GM19328 (cell line): ENCODE data around the gene C11orf58.

Experiments used
- ATAC-seq: cut with Tn5 transposase; IDR thresholded peaks from one replicate; pipeline ENCODE4 v1.9.1; 2021; ENCODE audit warnings: mild to moderate bottlenecking, moderate library complexity; ENCODE audit not compliant: unreplicated experiment

Gene C11orf58

DNA sequence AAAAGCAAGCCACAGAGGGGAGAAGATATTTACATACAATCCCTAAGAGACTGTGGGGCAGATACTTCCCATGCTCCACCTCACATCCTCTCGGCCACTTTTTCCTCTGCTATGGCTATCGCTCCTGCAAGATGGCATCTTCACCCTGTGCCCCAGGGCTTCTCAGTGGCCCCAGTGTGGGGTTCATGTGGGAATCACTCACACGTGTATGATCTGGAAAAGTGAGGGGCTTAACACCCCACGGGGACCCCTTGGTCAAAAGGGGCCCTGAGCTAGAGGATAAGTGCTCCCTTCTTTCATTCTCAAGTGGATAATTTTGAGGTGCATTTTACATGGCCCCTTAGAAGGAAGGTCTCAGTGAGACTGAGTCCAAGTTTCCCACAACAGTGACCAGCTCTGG lies 28.7 kb downstream of the C11orf58 start:
- no peak for ATAC-seq

DNA sequence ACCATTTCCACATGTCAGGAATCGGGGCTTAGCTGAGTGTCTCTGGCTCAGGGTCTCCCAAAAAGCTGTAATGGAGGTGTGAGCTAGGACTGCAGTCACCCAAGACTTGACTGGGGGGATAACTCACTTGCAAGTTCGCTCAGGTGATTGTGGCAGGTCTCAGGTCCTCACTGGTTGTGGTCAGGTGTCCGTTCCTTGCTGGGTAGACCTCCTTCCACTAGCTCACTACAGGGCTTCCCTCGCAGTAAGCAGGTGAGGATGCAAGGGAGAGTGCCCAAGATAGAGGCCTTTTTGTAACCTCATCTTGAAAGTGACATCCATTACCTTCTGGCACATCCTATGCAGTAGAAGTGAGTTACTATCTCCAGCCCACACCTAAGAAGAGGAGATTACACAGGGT lies 29.5 kb downstream of the C11orf58 start:
- ATAC-seq: no peak

DNA sequence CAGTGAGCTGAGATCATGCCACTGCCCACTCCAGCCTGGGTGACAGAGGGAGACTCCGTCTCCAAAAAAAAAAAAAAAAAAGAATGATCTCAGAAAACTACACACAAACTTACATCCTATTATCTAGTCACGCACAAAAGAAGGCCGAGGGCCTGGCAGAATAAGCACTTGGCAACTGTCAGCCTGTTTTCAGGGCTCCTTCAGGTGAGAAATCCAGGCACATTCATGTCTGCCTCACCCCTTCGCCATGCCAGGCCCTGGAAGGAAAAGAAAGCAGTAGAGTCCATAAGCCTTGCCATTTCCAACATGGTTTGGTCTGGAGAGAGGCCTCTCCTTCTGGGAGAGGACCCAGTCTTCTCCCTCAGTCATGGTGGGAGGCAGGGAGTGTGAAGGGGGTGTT lies 30.9 kb downstream of the C11orf58 start:
- ATAC-seq: no peak

DNA sequence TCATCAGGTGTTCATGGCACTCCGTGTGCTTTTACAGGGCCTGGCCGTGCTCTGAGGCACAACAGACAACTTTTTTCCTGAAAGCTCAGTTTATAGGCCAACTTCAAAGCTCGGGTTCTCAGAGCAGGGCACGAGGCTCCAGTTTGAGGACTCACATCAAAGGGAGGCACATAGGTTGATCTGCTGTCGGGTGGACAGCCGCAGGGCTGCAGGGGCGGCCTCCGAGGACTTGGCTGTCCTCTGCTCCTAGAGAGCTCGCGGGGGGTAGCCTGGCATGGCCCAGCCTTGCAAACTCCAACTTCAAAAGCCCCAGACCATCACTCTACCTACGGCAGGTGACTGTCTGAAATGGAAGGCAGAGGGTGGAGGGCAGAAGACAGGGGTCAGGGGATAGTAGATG lies 31.6 kb downstream of the C11orf58 start:
- no peak for ATAC-seq

DNA sequence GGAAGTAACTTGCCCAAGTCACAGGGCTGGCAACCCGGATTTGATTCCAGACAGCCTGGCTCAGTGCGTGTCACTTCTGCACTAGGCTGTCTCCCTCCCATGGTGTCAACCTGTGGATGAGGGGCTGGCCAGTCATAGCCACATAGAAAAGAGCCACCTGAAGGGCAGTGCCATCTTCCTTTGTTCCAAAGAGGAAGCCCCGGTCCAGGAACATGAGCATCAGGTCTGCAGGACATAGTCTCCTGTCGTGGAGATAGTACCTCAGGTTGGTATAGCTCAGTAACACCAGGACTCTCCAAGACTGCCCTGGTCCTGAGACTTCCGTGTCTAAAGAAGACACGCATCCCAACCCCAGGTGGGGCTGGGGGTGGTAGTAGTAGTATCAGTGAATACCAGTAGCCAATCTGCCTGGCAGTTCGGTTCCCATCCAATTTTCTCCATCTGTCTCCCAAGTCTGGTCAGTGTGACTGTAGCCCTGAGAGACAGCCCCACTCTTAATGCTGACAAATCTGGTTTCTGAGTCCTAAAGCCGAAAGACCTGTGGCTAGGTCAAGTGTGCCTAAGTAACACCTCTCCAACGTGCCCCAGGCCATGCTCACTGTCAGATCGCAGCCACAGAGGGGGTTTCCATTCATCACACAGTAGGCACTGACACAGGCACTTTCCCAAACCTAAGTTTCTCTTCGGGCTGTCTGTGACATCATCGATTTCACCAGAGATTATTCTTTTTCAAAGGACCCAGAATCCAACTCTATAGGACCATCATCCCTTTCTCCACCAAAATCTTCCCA lies 33.1 kb downstream of the C11orf58 start:
- no peak for ATAC-seq

DNA sequence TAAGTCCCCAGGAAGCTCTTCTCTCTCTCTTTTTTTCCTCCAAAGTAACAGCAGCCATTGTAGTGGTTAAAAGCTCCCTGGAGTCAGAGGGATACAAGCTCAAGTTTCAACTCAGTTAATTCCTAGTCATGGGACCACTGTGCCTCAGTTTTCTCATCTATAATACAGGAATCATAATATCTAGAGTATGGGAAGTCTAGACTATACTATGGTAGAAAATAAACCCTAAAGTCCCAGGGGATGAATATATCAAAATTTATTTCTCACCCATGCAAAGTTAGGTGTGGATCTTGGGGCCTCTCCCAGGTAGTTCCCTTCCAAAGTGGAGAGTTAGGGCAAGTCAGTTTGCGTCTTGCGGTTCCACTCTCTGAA lies 33.7 kb downstream of the C11orf58 start:
- ATAC-seq: no peak

DNA sequence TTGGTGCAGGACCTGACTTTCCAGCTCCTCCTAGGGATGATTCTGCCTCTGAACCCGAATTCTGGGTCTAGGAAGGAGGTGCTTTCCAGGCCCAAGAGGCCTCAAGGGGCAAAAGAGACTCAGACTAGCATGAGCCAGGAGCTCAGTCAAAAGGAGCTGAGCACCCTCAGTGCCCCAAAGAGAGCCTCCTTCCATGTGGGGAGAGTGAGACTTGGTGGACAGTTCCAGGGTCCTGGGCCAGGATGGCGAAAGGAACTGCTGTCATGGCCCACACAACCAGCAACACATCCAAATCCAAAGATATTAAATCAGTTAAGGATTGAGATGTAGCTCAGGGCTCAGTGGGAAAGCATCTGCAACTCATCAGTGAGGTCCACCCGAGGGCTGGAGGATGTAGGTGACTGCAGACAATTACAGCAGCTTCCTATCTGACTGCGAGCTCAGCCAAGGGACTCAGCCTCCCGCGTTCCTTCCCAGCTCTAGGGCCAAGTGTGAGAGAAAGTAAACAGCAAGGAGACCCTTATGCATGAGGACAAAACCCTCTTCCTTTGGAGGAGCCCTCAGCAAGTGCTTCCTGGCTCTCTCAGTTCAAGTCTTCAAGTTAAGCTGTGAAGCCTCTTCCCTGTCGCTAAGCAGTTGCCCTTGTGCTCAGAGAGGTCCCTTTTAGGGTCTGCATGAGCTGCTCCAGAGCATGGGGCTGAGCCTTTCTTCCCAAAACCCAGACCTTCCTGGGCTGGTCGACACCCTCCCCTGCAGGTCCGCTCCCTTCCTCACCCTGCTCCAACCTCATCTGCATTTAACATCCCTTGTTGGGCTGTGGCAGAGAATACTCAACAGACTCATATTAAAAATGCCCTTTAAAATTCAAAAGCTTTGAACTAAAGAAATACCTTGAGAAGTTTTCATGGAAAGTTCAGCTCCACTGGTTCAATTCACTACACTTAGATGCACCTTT lies 35.8 kb downstream of the C11orf58 start:
- no peak for ATAC-seq

DNA sequence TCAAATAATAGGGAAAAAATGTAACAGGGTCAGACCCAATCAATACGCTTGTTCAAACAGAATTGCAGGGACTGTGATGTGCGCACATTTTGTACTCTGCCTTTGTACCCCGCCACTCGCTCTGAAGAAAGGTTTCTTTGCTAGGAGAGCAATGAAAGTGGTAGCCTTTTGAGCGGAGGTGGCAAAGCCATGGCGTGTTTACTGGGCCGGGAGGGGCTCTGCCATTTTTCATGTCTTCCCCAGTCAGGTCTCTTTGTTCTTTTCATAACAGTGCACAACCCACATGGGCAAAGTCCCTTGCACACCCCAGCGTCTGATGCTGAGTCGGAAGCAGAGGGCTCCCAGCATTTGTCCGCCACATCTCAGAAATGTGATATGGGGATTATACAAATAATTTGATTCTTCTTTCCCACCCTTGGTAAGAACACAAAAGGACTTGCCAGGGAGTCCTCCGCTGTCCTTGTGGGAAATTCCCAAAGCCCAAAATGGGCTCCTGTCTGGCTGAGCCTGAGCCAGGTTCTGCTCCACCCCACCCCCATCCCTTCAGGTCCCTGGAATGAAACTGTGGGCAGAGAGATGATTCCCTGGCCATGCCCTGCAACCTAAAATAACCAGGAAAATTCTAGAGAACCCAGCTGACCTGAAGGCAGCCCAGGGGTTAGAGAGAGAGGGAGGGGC lies 36.6 kb downstream of the C11orf58 start:
- ATAC-seq: no peak

DNA sequence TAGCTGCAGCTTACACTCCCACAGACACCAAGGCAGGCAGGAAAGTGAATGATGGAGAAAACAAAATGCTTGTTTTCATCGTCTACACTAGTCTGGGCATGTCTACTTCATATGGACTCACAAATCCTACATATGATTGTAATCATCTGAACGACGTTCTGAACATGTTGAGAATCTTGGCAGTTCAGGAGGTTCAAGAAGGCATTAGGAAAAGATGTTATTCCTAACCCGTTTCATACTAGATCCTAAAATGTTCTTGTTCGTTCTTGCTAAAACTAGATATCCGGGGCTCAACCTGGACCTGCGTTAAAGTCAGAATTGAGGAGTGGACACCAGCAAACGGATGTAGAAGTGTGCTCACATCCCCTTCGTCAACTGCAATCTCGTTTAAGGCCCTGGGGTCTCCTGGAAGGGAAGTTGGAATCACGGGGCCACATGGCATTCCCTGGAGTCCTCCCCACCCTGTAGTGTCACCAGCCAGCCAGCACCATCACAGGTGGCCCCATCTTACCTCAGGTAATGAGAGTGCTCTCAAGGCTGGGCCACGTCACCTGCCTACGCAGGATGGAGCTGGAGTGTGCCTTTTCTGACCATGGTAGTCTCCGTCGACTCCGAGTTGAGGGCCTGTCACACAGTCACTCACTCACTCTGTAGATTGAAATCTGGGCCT lies 37.3 kb downstream of the C11orf58 start:
- no peak for ATAC-seq

DNA sequence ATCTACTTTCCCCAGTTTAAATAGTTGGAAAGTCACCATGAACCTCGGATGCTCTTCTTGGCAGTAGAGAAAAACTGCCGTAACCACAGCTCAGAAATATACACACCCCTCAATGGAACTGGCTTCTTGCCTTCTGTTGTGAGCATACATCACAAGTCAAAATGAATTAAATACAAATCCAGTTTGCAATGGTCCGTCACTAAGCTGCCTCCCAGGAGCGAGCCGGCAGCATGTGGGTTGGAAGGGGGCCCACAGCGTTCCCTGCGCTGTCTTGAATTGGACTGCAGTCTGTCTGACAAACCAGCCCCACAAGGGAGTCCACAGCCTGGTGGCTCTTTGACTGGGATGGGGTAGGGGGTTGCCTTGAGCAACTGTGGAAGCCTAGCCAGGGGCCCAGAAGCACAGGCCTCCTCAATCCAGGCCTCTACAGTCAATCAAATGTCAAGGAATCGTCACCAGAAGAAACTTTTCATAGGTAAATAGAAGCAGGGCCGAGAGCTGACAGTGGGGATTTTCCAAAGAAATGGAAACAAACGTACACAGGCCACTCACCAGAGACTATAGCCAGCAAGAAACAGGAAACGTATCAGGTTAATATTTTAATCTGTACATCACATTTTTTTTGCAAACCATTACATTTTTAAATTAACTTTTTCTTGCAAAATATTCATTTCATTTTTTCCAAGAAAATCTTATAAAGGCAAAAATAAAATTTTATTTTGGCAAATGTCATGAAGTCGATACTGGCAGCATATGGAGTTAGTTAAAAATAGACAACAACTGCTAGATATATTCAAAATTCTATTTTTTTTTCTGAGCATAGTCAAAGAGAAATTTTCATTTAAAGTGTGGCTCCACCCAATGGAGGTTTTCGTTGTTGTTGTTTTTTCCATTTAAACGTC lies 38.5 kb downstream of the C11orf58 start:
- no peak for ATAC-seq

DNA sequence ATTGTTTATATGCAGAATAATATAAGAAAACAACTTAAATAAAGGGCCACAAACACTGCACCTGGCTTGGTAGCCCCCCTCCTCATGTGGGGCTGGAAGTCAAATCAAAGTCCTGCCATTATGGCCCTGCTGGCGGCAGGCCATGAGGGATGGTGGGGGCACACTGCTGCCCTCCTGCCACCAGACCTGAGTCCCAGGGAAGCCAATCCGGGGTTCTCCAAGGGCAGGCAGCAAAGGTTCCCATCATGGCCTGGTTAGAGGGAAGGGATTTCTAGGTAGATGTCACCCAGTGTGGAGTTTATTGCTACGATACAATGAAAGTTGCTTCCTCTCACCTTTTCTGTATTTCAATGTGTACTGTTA lies 39.1 kb downstream of the C11orf58 start:
- no peak for ATAC-seq

DNA sequence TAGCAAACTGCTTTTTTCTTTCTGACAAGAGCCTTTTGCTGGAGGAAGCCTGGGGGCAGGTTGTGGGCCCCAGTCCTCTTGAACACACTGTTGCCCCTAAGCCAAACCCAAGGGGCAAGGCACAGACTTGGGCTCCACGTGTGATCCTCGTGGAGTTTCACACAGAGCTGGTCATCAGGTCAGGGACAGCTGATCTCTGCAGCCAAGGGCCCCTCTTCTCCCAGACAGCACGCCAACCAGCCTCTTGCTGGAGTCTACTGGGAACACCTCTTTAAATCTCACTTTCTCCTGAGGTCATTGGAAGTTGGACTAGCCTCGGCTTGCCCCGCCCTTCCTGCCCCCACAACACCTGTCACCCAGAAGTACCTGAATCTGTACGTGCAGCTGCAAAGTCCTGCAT lies 39.8 kb downstream of the C11orf58 start:
- ATAC-seq: no peak

DNA sequence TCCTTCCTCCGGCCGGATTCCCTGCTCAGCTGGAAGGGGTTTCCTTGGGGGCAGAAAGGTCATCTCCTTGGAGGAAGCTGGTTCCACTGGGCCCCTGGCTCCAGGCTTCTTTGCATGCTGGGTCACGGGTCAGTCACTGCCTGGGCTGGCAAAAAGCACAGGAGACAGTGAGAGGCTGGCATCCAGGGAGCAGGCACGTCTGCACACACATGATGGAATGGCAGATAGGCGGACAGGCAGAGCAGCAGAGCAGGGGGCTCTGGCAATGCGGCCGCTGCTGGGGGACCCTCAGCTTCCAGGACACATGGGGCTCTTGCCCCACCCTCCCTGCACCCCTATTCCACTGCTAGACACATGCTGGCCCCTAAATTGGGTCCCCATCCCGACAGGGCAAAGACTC lies 40.4 kb downstream of the C11orf58 start:
- no peak for ATAC-seq

DNA sequence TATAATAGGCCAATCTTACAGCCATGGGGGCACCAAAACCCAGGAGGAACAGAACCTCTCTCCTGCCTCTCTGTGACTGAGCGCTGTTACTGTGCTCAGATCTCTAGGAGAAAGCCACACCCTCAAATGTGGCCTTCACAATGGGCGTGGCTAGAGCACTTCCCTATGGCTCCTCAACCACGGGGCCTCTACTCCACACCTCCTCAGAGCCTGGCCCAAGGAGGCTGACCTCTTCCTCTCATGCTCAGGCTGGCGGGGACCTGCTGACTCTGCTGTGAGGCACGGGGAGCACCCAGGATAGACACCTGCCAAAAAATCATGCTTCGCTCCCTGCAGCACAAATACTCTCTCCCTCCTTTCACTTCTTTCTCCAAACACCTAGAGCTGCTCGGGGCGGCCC lies 41.0 kb downstream of the C11orf58 start:
- ATAC-seq: no peak

DNA sequence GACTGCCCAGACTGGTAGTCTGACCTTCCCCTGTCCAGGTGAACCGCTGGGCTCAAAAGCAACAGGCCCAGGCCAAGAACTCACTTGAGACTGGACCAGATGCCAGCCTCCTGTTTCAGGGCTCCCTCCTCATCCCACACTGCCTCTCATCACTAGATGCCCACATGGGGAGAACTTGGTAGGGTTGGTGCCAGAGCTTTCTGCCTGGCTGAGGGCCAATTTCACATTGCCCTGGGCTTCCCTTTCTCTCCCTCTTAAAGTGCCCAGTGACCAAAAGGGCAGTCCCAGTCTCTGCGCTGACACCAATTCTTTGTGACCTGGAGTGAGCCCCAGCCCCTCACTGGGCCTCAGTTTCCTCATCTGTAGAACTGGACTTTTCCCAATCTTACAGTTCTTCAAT lies 41.7 kb downstream of the C11orf58 start:
- no peak for ATAC-seq

DNA sequence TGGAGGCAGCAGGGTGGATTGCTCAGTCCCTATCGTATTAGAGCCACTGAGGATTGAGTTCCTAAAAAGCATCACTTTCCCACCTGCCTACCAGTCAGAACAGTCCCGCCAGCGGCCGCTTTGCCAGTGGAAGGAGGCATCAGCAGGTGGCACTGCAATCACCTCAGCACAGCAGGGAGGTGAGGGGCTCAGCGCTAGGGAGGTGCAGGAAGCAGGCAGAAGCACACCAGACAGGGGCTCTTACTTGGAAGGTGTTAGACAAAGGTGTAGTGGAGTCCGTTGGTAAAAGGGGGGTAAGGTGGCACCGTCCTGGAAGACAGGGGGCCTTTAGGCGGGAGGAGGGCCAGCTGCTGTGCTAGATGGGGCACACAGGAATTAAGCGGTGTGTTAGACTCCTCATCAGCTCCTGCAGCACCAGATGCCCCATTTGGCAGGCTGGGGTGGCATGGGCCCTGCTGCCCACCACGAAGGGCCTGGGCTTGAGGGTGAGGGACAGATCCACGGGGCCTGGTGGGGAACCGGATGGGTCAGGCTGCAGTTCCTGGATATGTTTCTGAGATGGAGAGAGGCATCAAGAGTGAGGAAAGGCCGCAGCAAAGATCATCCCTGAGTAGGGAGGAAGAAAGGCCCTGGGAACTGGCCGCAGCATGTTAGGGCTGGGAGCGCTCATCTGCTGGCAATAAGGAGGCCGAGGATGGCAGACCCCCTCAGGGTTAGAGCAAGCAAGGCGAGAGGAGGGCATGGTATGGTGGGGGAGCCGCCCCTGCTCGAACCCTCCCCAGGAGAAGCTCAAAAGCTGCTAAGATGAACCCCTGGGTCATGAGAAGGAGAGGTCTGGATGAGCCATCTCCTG lies 42.5 kb downstream of the C11orf58 start:
- no peak for ATAC-seq

DNA sequence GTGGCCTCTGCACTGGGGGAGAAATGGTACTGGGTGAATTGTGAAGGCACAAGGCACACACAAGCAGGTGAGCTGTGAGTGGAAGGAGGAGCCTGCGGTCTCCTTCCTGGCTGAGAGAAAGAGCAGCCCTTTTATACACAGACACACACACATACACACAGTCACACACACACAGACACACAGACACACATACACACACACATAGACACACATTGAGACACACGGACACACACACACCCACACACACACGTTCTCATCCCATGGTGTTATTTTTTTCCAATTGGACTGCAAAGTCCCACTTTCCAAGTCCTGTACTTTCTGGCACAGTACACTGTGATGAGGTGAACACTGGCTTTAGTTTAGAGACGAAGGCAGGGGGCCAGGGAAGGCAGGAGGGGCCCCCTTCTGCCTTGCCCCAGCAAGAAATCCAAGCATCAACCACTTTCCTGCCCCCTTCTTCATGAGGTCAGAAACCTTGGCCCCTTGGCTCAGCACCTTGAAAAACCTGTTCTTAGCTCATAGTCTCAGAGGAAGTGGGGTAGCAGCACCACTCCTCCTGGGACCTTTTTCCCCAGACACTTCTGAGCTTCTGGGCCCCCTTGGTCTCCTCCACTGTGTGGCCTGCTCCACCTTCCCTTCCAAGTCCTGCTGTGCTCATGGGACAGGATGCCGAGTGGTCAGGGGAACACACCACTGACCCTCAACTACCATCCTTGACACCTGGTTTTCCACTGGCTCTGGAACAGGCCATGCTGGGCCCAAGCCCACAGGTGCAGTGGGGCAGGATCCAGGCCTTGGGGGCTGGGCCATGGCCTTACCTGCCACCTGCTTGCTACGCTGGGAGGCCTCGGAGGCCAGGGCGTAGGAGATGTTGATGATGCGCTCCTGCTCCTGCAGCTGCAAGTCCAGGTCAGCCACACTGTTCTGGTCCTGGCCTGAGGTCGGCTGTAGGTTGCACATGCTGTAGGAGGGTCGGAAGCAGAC lies 43.8 kb downstream of the C11orf58 start:
- no peak for ATAC-seq

DNA sequence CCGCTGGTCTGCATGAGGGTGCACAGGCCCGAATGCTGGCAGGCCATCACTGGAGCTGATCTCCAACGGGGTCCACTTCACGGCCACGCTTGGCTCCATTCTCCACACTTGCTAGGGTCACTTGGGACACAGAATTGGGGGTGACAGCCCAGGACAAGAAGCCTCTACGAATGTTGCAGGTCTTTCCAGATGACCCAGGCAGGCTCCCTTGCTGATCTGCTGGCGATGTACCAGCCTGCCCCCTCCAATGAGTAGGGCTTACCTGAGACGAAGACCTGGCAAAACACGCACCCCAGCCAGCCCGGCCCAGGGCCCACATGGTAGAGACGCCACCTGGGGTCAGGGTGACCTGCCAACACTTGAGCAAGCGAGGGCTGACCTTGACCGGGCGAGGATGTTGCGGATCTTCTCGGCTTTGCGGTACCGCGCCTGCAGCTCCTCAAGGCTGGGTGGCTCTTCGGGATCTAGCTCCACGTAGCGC lies 44.9 kb downstream of the C11orf58 start:
- no peak for ATAC-seq
